Mesothelial cell of epicardium (in vitro differentiated cells): ENCODE results near the gene CHST6. TPM values are rescaled to one million over a fixed set of nuclear protein-coding genes. Genes with fewer than 3 reads are reported as not detected.
"Not testable (repeated sequence)": the region's sequence is repeated elsewhere in the genome, so short reads cannot be mapped to it uniquely, and the experiment has no call there.

Experiments
- DNase-seq, 2 experiments: peaks; one replicate each; pipeline ENCODE4 v3.0.0; 2021; ENCODE audit warnings: low spot score in 2 of 2; ENCODE audit not compliant: unreplicated experiment in 2 of 2
- H3K27ac Mint-ChIP-seq: 2 replicates; pipeline ENCODE4 v1.8.0; 2021; ENCODE audit warnings: mixed read lengths
- H3K27me3 Mint-ChIP-seq: 2 replicates; pipeline ENCODE4 v1.8.0; 2021; ENCODE audit warnings: low read depth, mixed read lengths
- H3K36me3 Mint-ChIP-seq: 2 replicates; pipeline ENCODE4 v1.8.0; 2021; ENCODE audit warnings: mixed read lengths
- H3K4me1 Mint-ChIP-seq: 2 replicates; pipeline ENCODE4 v1.8.0; 2021; ENCODE audit warnings: mixed read lengths
- H3K4me3 Mint-ChIP-seq: 2 replicates; pipeline ENCODE4 v1.8.0; 2021; ENCODE audit warnings: mild to moderate bottlenecking, moderate library complexity, mixed read lengths
- H3K9me3 Mint-ChIP-seq: 2 replicates; pipeline ENCODE4 v1.8.0; 2021; ENCODE audit warnings: mixed read lengths
- total RNA-seq: library from RNA; stranded (reverse); gene quantifications from 3 replicates; pipeline ENCODE4 v1.2.1, GENCODE V29; 2021
- TF ChIP-seq, protein P1 (sequence below): fragments of 200-600 bp; sonication (generic); IDR thresholded peaks from one replicate; pipeline ENCODE4 v1.5.0; 2021; ENCODE audit warnings: antibody characterized with exemption; ENCODE audit not compliant: unreplicated experiment

The CHST6 gene
- 1.9 to 2.4 TPM (median 2.1 TPM) in 3 replicates for total RNA-seq

DNA sequence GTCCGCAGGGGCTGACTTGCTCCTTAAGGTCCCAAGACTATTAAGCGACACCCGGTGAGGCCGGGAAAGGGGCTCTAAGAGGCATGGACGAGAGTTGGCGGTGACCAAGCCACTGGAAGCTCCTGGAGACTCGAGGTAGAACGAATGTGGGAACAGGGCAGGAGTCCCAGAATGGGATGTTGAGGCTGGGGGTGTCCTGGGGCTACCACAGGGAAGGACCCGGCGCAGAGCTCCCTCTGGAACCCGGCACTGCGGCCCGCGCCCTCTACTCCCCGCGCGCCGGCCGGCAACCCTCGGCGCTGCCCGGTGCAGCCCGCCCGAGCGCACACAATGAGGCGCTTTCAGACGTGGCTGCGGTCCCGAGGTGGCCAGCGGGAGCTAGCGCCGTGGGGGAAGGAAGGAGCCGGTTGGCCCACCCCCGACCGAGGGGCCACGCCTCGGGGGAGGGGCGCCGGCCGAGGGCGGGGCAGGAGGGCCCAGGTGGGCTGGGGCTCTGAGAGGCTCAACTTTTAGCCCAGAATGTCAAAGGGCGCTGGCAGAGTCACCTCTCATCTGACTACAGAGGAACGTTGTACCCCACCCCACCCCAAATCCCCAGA lies at the start of gene CHST6:
Gene CHST6 (minus strand): TSS at position 366 of the 599 bp plus-strand sequence. CDS start 15,613 bp downstream, outside the sequence.
- no peaks in the 10 kb centered on the region for H3K36me3 Mint-ChIP-seq
- peak in 1 of 2 experiments; percentile 47 for DNase-seq
- H3K27me3 Mint-ChIP-seq: peaks cover 25% of the 10 kb centered on the region
- H3K4me1 Mint-ChIP-seq: peaks cover 22% of the 10 kb centered on the region
- H3K9me3 Mint-ChIP-seq: no peaks in the 10 kb centered on the region
- TF ChIP-seq, protein P1, sequence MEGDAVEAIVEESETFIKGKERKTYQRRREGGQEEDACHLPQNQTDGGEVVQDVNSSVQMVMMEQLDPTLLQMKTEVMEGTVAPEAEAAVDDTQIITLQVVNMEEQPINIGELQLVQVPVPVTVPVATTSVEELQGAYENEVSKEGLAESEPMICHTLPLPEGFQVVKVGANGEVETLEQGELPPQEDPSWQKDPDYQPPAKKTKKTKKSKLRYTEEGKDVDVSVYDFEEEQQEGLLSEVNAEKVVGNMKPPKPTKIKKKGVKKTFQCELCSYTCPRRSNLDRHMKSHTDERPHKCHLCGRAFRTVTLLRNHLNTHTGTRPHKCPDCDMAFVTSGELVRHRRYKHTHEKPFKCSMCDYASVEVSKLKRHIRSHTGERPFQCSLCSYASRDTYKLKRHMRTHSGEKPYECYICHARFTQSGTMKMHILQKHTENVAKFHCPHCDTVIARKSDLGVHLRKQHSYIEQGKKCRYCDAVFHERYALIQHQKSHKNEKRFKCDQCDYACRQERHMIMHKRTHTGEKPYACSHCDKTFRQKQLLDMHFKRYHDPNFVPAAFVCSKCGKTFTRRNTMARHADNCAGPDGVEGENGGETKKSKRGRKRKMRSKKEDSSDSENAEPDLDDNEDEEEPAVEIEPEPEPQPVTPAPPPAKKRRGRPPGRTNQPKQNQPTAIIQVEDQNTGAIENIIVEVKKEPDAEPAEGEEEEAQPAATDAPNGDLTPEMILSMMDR: no peak
- peak within 1 kb of the TSS; percentile 76 for H3K4me3 Mint-ChIP-seq
- no peak within 1 kb of the TSS for H3K27ac Mint-ChIP-seq

DNA sequence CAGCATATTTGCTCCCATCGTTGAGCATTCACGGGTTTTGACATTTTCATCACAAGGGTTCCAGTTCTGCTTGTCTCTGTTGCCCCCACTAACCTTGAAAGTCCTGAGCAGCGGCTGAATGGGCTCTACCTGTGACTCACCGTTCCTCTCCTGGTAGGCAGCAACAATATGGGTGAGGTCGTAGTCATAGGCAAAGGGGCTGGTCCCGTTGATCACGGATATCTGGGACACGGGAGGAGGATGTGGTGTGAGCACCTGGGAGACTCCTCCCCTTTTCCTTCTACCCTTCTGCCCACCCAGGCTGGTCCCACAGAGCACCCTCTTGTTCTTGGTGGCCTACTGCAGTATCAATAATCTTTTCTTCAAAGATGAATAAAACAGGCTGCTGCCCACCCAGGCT lies 47.2 kb upstream of the CHST6 start:
- not testable (repeated sequence) for H3K9me3 Mint-ChIP-seq, H3K4me3 Mint-ChIP-seq, DNase-seq, H3K27ac Mint-ChIP-seq, H3K27me3 Mint-ChIP-seq, H3K4me1 Mint-ChIP-seq, H3K36me3 Mint-ChIP-seq

DNA sequence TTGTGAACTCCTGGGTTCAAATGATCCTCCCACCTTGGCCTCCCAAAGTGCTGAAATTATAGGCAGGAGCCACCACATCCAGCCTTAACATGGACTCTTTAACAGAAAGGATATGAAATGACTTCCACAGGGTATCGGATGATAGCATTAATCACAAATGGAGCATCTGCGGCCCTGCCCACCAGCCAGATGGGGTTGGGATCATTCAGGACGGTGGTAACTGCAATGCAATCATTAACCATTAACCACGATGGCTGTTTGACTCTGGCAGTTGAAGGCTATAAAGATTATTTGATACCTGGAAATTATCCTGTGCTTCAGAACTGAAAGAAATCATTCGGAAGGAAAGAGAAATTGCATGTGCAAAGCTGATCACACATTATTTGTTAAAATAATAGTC lies 46.0 kb upstream of the CHST6 start:
- Mint-ChIP-seq H3K4me1 (no peaks in the 10 kb centered on the region), H3K36me3 (no peaks in the 10 kb centered on the region), H3K27me3 (no peaks in the 10 kb centered on the region), H3K9me3 (no peaks in the 10 kb centered on the region), H3K27ac (no peak overlapping the region), H3K4me3 (no peak overlapping the region)
- DNase-seq: no peak
- TF ChIP-seq, protein P1: no peak

DNA sequence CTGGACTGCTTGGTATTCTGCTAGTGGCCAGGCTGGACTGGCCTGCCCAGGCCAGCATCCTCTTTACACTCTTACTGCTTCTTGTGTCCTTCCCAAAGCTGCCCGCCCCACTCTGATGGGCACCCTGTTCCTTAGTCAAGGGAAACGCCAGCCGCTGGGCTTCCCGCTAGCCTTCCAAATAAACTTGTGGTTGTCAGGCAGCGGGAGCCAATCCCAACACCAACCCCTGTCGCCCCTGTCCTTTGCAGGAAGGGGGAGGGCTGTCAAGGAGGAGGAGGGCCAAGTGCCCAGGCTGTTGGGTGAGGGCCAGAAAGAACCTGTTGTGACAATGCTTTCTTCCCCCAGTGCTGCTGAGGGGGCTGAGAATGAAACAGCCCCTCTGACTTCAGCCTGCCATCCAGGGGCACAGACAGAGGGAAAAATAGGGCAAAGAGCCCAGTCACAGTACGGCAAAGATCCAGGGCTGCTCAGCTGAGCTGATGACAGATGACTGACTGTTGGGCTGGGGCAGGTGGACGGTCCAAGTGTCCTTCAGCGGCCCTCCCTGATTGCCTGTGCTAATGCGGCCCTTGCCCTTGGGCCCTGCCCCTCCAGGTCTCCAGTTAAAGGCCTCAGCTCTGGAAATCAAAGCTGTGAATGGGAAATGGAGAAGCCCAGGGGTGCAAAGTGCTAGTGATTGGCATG lies 43.8 kb upstream of the CHST6 start:
- H3K27me3 Mint-ChIP-seq, H3K36me3 Mint-ChIP-seq, DNase-seq: not testable (repeated sequence)

DNA sequence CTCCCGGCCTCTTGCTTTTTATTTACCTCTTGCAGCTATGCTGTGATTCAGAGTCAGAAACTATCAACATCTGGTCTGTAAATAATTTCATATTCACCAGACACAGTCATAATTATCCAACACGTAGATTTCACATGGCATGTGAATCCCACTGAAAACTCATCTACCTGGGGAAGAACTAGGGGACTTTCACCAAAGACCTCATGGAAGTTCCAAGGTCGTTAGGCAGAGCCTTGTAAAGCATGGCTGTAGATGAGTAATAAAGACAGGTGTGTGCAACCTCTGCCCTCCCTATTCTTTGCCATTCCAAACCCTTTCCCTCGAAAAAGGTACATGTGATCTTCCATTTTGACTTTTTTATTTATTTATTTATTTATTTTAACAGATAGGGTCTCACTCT lies 42.5 kb upstream of the CHST6 start:
- Mint-ChIP-seq H3K36me3 (no peaks in the 10 kb centered on the region), H3K27ac (no peak overlapping the region), H3K4me3 (no peak overlapping the region), H3K9me3 (no peaks in the 10 kb centered on the region), H3K4me1 (no peaks in the 10 kb centered on the region), H3K27me3 (no peaks in the 10 kb centered on the region)
- DNase-seq: no peak
- TF ChIP-seq, protein P1: no peak

More for the DNA sequence above, 43.8 kb upstream of the CHST6 start:
- H3K4me3 Mint-ChIP-seq, H3K9me3 Mint-ChIP-seq, H3K27ac Mint-ChIP-seq, H3K4me1 Mint-ChIP-seq: not testable (repeated sequence)

DNA sequence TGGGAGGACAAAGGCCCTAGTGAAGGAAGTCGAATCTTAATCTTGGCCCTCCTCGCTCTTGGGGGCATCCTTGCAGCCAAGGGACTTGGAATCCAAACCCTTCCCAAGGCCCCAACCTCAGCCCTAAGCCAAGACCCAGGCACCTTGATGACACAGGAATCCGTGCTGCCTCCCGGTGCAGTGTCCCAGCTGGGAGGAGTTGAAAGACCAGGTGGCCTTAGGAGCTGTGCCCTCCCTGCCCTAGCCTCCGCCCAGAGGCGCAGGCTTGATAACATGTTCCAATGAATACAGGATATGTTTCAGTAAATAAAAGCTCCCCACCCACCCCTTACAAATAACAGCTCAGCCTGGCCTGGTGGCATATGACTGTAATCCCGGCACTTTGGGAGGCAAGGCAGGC lies 40.7 kb upstream of the CHST6 start, which contains the start of gene CHST5:
Gene CHST5 (minus strand): TSS at position 208 of the 400 bp plus-strand sequence. CDS start 5,724 bp downstream, outside the sequence.
- no peak within 1 kb of the TSS for H3K27ac Mint-ChIP-seq
- H3K36me3 Mint-ChIP-seq: no peaks in the 10 kb centered on the region
- H3K27me3 Mint-ChIP-seq: no peaks in the 10 kb centered on the region
- DNase-seq: no peak
- H3K4me3 Mint-ChIP-seq: no peak within 1 kb of the TSS
- H3K4me1 Mint-ChIP-seq: no peaks in the 10 kb centered on the region
- TF ChIP-seq, protein P1: no peak
- no peaks in the 10 kb centered on the region for H3K9me3 Mint-ChIP-seq
